NT2/D1 (cell line): ENCODE measurements around the gene CA12.

Source experiments
- YY1 ChIP-seq: IDR thresholded peaks from 2 replicates; pipeline ENCODE4 v1.6.1; 2011; ENCODE audit not compliant: insufficient read length, insufficient read depth
- ZNF274 ChIP-seq: IDR thresholded peaks from 2 replicates; pipeline ENCODE4 v1.6.1; 2011; ENCODE audit warnings: mild to moderate bottlenecking, low read depth, low read length

GRCh38 chr15:63313825-63314224 is 67.8 kb downstream of the CA12 start:
- TF ChIP-seq ZNF274, result no peak
- TF ChIP-seq YY1, result no peak
